ENCODE measurements around the gene CD34. TPM values are rescaled to one million over a fixed set of nuclear protein-coding genes. Genes with fewer than 3 reads are reported as not detected.

The CD34 gene
- total RNA-seq, 1 donor = 0.27 TPM

GRCh38 chr1:207887542-207888201, 23.3 kb downstream of the CD34 start:
- no peak overlapping the region for H3K4me3 ChIP-seq (ENCODE audit: low read depth, low read length)
- no peak for DNase-seq (ENCODE audit: low read depth)
- TF ChIP-seq, protein P1, sequence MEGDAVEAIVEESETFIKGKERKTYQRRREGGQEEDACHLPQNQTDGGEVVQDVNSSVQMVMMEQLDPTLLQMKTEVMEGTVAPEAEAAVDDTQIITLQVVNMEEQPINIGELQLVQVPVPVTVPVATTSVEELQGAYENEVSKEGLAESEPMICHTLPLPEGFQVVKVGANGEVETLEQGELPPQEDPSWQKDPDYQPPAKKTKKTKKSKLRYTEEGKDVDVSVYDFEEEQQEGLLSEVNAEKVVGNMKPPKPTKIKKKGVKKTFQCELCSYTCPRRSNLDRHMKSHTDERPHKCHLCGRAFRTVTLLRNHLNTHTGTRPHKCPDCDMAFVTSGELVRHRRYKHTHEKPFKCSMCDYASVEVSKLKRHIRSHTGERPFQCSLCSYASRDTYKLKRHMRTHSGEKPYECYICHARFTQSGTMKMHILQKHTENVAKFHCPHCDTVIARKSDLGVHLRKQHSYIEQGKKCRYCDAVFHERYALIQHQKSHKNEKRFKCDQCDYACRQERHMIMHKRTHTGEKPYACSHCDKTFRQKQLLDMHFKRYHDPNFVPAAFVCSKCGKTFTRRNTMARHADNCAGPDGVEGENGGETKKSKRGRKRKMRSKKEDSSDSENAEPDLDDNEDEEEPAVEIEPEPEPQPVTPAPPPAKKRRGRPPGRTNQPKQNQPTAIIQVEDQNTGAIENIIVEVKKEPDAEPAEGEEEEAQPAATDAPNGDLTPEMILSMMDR (IDR thresholded peaks at IDR 0.05; ENCODE audit: insufficient read depth, low read length) = no peak

DNA sequence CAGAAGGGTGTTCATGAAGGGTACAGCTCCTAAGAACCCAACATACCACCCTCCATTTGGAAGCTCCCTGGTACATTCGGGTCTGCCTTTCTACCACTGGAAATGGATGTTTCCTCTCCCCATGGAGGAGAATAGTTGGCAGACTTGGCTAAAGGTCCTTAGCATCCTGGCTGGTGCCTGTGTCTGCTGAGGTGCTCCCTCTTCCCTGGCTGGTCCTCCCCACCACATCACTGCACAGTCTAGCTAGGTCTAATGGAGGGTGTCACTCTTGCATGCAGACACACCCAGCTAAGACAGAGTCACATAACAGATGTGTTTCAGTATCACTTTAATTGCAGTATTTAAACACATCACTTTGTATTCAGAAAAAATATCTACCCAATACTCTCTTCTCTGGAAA, 24.7 kb downstream of the CD34 start:
- TF ChIP-seq, protein P1 (IDR thresholded peaks at IDR 0.05; ENCODE audit: insufficient read depth, low read length) = no peak

DNA sequence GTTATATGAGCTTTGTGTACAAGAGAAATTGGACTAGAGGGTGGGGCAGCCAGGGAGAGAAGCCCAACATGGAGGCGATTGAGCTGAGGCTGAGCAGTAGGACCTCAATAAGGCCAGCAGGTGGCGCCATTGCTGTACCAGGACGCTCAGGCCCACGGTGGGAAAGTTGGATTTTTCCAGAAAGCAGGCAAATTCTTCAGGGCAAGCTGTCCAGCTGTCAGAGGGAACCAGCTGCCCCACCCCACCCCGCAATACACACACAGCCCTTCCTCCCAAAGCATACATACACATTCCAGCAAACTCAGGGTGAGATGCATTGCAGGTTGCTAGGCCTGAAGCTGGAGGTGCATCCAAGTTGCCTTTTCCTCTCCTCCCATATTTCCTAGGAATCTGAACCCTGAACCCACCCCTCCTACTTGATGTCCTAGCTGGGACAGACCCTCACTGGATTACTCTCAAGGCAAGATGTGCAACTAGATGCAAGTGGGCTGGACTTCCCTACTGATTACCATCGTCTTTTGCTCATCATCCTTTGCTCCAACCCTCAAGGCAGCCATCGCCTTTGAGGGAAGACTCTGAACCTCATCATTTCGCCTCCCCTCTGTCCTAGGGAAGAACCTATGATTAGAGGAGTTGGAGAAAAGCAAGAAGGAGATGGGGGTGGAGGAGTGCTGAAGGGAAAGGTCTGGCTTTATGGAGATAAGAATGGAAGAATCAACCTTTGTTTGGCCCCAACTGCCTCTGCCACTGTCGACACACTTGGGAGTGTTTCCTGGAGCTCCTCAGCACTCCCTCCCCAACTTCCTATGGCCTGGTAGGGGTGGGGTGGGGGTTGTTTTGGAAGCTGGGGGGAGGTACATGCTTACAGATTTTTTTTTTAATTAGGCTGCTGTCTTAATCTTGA, 25.5 kb downstream of the CD34 start:
- TF ChIP-seq, protein P1 (IDR thresholded peaks at IDR 0.05; ENCODE audit: insufficient read depth, low read length) = peak; percentile 92
- DNase-seq (ENCODE audit: low read depth) = peak; percentile 95
- no peak overlapping the region for H3K4me3 ChIP-seq (ENCODE audit: low read depth, low read length)

More for the DNA sequence above, 24.7 kb downstream of the CD34 start:
- no peak for DNase-seq (ENCODE audit: low read depth)
- no peak overlapping the region for H3K4me3 ChIP-seq (ENCODE audit: low read depth, low read length)

GRCh38 chr1:207884266-207885029, 26.5 kb downstream of the CD34 start:
- TF ChIP-seq, protein P1 (IDR thresholded peaks at IDR 0.05; ENCODE audit: insufficient read depth, low read length) = no peak
- no peak for DNase-seq (ENCODE audit: low read depth)
- H3K4me3 ChIP-seq (ENCODE audit: low read depth, low read length) = no peak overlapping the region

DNA sequence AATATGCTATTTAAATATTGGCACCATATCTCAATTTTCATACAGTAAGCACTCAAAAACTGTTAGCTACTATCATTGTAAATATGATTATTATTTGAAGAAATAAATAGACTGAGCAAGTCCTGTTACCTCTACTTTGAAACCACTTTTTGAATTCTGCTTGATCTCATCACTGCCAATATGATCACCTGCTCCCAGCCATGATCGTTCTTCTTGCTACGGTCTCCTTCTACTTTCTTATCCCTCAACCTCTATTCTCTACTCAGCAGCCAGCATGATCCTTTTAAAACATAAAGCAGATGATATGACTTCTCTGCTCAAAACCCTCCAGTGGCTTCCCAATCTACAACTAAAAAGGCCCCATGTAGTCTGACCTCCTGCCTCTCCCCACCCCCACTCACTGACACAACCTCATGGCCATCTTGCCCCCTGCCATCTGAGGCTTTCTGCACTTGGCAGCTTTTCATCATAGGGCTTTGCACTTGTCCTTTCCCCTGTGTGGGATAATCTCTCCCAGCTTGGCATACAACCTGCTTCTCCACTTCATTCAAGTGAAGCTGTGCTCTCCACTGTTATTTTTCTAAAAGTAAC, 27.2 kb downstream of the CD34 start:
- no peak overlapping the region for H3K4me3 ChIP-seq (ENCODE audit: low read depth, low read length)
- no peak for DNase-seq (ENCODE audit: low read depth)
- TF ChIP-seq, protein P1 (IDR thresholded peaks at IDR 0.05; ENCODE audit: insufficient read depth, low read length) = no peak

- no peak overlapping the region for H3K4me3 ChIP-seq (ENCODE audit: low read depth, low read length)
- TF ChIP-seq, protein P1 (IDR thresholded peaks at IDR 0.05; ENCODE audit: insufficient read depth, low read length) = no peak
- DNase-seq (ENCODE audit: low read depth) = no peak
Measured at GRCh38 chr1:207883104-207883651, 27.7 kb downstream of the CD34 start.
